Measurements from ENCODE around the gene CD1B.

- TF ChIP-seq, protein P1, sequence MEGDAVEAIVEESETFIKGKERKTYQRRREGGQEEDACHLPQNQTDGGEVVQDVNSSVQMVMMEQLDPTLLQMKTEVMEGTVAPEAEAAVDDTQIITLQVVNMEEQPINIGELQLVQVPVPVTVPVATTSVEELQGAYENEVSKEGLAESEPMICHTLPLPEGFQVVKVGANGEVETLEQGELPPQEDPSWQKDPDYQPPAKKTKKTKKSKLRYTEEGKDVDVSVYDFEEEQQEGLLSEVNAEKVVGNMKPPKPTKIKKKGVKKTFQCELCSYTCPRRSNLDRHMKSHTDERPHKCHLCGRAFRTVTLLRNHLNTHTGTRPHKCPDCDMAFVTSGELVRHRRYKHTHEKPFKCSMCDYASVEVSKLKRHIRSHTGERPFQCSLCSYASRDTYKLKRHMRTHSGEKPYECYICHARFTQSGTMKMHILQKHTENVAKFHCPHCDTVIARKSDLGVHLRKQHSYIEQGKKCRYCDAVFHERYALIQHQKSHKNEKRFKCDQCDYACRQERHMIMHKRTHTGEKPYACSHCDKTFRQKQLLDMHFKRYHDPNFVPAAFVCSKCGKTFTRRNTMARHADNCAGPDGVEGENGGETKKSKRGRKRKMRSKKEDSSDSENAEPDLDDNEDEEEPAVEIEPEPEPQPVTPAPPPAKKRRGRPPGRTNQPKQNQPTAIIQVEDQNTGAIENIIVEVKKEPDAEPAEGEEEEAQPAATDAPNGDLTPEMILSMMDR (IDR thresholded peaks at IDR 0.05), result no peak
- TF ChIP-seq POLR2A (IDR thresholded peaks at IDR 0.05), result no peak
These were observed 47.4 kb downstream of the CD1B start for GRCh38 chr1:158283965-158284364.

All from sigmoid colon (tissue), 3 donors.